Measurements from ENCODE around the gene NLRC5. TPM values are rescaled to one million over a fixed set of nuclear protein-coding genes. Genes with fewer than 3 reads are reported as not detected.
"Not testable (repeated sequence)": the region's sequence is repeated elsewhere in the genome, so short reads cannot be mapped to it uniquely, and the experiment has no call there.

The NLRC5 gene
- total RNA-seq, 1 donor from 2014 or later: 34.5 TPM

DNA sequence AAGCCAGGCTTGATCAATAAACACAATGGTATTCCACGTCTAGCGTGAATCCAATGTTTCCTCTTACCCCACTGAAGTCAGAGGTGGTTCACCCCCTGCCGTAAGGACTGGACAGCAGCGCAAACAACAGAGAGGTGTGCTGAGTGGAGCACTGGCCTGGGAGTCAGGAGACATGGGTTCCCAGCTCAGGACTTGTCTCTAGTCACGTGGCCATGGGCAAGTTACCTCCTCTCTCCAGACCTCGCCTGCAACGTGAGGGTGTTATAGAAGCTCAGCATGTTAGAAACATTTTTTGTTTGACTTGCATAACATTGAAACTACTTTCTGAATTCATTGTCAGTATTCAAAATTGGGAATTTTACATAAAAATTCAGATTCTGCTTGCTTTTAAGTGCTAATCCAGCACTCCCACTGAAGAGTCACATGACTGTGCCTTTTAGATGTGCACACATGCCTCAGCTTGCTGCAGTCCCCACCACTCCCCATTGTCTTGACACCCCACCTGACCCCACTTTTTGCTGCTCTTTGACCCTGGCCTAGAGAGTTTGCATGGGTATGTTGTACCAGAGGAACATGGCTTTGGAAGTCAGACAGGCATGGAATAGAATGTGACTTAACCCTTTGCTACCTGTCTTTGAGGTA, 94.2 kb downstream of the NLRC5 start:
- no peak for DNase-seq

DNA sequence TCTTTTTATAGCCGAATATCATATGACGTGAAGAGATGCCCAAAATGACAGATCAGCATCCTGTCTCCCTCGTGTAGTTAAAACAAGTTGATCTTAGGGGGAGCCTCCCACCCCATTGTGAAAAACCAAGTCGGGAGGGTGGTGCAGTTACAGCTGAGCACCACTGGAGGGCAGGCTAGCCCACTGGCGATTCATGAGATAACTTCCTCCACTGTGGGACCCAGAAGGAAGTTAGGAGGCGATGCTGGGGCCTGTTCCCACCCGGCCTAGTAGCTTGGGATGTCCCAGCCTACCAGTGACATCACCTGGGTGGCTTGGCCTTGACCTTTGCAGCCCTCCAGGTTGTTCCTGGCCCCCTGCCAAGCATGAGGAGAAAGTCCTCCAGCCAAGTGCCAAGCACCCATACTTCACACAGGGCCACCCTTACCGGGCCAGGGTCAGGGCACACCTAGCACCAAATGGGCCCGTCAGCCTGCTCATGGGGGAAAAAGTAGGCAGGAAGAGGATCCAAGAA, 95.0 kb downstream of the NLRC5 start:
- peak; percentile 87 for DNase-seq

DNA sequence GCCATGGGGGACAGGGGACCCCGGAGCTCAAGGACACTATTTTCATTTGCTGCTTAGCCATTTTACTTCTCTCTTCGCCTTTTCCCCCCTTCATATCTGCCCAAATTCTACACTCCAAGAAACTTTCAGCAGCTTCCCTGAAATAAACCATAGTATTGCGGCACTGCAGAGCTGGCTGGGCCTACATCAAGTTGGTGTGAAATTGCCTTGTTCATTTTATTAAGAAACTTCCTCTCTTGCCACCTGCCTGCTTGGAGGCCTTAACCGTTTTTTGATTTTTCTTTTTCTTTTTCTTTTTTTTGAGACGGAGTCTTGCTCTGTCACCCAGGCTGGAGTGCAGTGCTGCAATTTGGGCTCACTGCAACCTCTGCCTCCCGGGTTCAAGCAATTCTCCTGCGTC, 95.6 kb downstream of the NLRC5 start:
- no peak for DNase-seq

DNA sequence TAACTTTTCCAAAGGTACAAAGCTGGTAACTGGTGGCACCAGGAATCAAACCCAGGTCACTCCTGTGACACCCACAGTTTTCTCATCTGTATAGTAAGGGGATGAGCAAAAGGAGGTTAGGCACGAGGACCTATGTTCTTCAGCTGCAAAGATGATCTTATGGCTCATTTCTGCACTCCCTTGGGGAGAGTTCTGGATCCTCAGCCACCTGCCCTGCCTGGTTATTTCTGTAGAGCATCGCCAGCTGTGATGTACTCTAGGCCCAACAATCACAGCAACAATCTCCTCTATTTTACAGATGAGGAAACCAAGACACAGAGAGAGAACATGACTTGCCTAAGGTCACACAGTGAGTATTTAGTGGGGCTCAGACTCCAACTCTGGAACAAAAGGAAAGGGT, 97.6 kb downstream of the NLRC5 start:
- DNase-seq: no peak

DNA sequence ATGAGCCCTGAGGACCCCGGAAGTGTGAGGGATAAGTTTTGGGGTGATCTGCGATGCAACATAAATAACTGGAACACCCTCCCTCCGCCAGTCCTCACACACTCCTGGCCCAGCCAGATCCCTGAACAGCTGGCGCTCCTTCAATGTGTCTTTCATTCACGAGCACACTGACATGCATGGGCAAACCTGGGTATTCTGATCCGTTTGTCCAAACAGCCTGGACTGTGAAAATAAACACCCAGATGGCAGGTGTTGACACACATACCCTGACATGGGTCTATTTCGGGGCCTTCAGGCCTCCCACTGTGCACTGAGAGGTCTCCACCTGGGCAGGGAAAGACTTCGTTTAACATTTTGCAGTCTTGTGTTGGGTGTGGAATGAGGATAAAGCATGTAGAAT, 100.0 kb downstream of the NLRC5 start:
- no peak for DNase-seq

DNA sequence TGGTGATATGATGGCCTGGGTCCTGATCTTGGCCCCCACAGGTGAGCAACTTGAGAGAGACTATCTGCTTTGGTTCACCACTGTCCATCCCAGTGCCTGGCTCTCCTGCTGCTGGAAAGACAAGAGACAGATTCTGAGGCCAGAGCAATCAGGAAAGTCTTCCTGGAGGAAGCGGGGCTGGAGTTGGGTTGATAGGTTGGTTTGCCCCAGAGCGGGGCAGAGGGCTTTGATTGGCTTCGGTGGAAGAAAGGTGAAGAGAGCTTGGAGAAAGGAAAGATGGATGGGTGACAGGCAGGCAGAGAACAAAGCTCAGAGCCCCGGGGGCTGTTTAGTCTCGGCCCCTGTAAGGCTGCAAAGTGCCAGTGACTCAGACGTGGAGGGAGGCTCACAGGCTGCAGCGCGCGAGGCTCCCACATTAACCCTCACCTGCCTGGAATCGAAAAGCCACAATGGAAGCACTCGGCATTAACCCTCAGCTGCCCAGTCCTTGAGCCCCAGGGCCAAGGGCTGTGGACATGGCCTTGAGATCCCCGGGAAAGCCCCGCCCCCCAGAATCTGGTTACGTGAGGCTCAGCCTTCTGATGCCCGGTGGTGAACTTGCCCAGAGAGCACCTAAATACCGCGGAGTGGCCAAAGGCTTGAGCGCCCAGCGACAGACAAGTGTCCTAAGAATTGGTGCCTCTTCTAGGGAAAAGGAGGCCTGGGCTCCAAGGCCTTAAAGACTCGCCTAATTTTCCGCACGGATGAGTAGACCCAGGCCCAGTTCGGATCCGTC, 102.0 kb downstream of the NLRC5 start:
- peak; percentile 58 for DNase-seq

DNA sequence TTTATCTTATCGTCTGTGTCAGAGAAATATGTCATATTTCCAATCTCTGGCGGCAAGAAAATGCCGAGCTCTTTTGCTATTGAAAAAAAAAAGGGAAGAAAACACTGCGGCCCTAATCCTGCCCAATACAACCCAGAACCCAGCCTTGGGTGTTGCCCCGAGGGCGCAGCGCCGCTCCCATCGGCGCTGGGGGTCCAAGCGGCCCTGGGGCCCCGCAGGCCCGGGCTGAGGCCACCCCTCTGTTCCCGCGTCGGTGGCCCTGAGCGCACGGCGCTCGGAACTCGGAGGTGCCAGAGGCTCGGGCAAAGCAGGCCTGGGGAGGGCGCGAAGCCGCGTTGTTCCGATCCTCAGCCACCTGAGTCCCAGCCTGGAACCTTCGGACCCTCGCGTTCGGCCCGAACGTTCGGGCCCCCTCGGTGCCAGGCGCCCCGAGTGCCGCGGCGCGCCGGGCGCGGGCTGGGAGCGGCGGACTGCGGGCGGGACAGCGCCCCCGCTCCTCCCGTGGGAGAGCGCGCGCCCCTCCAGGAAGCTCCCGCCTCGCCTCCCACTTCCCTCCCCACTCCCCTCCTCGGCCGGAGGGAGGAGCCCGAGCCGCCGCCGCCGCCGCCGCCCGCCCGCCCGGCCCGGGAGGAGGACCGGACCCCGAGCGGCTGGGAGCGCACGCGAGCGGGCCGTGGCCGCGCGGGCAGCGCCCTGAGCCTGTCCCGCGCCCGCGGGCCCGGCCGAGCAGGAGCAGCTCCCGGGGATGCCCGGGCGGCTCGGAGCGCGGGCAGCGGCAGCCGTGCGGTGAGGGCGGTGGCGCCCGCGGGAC, 102.8 kb downstream of the NLRC5 start, which contains the start of gene CPNE2:
TSS of gene CPNE2 (plus strand) at position 609 of the 811 bp plus-strand sequence. CDS start 18,160 bp downstream, outside the sequence.
- peak; percentile 73 for DNase-seq

DNA sequence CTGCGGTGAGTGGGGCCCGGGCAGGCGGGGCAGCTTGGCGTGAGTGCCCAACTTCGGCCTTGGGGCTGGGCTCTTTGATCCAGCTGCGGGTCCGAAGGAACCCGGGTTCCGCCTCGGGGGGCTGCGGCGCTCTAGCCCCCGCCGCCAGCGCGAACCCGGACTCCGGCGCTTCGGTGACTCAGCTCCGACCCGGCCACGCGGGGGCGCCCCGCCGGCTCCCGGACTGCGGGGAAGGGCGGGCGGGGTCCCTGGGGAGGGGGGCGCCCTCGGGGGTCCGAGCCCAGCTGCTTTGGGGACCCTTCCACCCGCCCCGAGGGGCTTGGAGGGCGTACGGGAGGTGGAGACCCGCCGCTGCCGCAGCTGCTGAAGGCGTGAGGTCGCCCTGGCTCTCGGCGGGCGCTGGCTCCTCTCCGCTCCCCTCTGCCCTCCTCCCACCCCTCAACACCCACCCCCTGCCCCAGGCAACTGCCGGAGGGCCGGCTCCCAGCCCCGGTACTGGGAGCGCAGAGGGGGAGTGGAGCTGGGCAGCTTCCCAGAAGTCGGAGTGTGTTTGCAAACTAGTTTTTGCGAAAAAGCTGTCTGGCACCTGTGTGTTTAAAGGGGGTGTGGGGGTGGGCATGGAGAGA, 103.5 kb downstream of the NLRC5 start:
- peak; percentile 60 for DNase-seq

DNA sequence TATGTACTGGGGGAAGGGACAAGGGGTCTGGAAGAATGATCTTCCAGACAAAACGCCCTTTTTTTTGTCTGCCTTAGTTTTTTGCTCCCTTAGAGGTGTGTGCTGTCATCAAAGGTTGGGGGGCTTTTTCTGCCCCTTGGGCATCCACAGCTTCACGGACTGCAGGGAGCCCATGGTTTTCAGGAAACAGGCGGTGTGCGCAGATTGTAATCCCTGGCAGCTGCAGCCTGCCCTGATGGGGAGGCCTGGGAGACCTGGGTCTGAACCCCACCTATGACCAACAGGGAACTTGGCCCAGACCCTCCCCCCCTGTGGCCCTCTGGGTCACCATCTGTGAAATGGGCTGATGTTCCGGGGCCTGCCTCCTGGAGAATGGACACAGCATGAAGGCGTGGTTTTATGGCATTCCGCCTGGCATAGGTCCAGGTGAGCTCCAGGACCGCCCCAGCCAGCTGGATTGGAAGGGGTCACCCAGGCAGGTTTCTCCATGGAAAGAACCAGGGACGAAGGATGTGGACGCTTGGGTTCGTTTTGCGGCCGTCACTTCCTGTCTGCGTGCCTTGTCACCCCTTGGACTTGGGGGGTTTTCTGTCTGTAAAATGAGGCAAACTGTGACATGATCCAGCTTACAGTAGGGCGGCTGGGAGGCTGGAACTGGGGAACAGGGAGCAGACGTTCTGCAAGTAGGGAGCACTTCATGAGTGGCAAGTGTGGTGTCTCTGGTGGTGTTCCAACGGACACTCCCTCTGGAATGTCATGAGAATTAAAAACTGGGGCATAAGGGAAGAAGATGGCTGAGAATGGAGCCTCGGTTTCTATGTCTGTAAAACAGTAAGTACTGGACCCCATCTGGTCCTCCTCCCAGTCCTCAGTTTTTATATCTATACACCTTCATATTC, 104.6 kb downstream of the NLRC5 start:
- peak; percentile 47 for DNase-seq

DNA sequence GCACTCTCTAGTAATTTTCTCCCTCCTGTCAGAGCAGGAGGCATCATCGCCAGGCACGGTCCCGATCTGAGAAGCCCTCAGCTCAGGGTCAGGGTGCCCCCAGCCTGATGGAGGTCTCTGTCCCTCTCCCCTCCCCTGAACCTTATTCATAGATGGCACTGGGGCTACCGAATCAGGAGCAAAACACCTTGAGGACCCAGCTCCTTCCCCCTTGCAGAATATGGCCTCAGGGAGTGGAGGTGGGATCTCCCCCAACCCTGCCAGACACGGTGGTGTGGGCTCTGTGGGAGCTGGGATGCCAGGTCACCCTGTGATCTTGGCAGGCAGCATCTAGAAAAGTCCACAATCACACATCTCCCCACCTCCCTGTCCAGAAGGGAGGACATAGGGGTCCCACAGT, 105.6 kb downstream of the NLRC5 start:
- DNase-seq: no peak

DNA sequence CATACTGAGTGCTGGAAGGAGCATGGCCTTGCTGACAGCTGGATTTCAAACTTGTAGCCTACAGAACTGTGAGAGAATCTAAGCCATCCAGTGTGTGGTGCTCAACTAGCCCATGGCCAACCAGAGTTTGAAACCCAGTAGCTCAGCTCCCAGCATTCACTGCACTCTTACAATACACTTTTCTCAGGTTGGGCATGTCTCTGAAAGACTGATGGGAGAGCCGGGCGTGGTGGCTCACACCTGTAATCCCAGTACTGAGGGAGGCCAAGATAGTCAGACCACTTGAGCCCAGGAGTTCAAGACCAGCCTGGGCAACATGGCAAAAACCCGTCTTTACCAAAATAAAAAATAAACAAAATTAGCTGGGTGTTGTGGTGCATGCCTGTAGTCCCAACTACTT, 106.8 kb downstream of the NLRC5 start:
- DNase-seq: no peak

DNA sequence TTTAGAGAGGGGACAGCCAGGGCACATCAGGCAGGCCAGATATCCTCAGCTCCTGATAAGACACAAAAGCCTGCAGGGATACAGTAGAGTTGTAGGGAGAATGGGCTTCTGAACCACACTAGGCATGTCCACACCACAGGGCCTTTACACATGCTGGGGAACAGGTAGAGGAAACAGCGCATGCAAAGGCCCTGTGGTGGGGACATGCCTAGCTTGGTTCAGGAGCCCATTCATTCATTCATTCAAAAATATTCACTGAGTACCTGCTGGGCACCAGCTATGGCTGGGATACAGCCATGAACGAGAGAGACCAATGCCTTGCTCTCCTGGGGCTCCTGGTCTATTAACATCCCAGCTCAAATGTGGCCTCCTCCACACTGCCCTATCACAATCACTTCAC, 107.4 kb downstream of the NLRC5 start:
- DNase-seq: no peak

DNA sequence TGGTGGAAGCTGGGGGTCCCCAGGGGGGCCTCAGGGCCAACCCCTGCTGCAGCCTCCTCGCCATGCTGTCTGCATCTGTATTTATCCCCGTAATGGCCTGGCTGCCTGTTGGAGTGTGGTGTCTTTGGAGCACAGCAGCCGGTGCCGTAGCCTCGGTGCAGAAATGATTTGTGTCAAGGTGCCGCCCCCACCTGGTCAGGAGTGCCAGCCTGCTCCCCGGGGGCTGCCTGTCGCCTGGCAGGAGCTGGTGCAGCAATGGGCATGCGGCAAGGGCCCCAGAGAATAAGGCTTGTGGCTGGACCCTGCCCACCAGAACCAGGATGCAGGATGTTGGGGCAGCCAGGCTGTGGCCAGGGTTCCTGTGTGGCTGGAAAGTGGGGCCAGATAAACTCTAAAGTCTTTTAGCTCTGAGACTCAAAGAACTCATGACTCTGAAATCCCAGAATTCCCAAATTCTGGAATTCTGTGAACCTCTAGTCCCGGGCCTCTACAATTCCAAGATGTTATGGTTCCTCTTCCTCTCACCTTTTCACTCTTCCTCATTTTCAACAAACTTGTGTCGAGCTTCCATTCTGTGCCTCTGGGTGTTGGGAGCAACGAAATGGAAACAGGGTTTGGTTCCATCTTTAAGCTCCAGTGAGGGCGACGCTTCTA, 109.0 kb downstream of the NLRC5 start:
- no peak for DNase-seq

DNA sequence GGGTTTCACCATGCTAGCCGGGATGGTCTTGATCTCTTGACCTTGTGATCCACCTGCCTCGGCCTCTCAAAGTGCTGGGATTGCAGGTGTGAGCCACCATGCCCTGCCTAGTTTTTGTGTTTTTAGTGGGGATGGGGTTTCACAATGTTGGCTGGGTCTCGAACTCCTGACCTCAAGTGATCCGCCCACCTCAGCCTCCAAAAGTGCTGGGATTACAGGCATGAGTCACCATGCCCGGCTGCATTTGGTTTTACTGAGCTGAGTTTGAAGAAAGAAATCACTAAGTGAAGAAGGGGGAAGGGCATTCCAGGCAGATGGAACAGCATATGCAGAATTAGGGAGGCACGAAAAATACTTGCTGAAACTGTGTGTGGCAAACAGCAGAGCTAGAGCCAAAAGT, 110.6 kb downstream of the NLRC5 start:
- not testable (repeated sequence) for DNase-seq

DNA sequence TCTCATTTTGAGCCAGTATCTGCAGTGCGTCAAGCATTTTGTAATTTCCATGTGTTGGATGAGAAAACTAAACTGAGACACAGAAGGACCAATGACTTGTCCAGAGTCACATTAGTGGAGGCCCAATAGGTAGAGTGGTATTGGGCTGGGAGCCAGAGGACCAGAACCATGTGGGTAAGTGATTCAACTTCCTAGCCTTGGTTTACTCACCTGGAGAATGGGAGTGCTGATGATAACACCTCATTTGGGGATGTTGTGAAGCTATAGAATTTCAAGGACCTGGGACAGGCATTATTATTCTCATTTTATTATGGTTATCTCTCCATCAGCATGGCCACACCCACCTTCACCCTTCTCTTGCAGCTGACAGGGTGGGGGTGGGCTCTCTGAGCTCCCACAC, 111.1 kb downstream of the NLRC5 start:
- no peak for DNase-seq

DNA sequence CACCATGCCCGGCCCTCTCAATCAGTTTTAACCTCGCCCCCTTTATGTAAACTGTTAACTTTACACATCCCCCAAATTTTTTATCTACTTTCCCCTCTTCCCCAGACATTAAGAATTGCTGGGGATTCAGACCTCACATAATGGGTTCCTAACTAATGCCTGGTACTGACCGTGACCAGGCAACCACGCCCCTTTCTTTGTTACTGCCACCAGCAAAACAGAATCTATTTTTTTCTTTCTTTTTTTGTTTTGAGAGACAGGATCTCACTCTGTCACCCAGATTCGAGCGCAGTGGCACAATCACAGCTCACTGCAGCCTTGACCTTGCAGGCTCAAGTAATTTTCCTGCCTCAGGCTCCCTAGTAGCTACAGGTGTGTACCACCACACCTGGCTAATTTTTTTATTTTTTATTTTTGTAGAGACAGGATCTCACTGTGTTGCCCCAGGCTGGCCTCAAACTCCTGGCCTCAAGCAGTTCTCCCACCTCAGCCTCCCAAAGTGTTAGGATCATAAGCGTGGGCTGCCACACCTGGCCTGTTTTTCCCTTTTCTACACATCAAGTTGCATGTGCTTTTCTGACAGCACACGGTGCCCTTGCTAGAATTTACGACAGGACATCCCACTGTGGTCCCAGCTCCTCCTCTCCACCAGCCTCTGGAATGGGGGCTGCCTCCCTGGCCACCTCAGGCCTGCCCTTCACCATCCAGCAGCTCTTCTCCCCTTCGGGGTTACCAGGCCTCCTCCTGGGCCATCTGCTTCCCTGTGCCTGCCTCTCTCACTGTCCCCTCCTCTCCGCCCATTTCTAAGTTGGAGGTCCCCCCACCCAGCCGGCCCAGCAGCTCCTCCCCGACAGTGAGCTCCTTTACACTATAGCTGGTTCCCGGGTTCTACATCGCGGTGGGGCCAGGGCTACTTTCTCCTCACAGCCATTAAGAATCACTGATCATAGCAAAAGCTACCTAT, 113.8 kb downstream of the NLRC5 start:
- no peak for DNase-seq

DNA sequence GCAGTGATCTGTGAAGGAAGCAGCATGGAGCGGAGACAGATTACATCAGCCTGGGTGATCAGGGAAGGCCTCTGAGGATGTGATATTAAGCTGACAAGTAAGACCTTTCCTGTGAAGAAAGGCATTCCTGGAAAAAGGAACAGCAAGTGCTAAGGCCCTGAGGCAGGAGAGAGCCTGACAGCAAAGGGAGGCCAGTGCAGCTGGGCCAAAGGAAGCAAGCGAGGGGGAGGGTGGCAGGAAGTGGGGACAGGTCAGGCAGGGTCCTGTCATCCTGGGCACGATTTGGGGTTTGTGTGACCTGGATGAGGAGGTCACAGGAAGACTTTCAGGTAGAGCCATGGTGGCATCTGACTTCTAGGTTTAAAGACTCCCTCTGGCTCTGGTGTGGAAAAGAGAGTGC, 115.3 kb downstream of the NLRC5 start:
- no peak for DNase-seq

DNA sequence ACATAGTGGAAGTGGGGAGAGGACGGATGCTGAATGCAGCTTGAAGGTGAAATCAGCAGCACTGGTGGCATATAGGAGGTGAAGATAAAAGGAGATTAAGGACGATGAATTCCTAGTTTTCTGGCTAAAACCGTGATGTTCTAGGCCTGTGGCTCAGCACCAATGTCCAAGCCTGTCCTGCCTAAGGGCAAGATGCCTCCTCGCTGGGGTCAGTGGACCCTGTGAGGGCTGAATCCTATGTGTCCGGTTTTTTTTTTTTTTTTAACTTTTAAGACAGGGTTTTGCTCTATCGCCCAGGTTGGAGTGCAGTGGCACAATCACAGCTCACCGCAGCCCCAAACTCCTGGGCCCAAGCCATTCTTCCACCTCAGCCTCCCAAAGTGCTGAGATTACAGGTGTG, 115.8 kb downstream of the NLRC5 start:
- DNase-seq: no peak

DNA sequence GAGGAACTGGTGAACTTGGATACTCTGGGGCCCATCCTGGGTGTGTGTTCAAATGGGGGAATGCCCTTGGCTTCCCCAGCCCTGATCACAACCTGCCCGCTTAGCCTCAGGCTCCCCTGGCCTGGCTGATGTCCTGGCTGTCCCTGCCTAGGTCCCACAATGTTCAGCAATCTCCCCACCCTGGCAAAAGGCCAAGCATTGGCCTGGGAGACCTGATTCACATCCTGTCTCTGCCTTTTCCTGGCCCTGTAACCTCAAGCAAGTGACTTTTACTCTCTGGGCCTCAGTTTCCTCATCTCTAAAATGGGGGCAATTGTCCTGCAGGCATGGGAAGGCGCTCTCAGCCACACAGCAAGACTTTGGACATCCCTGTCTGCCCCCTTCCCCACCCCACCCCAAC, 117.4 kb downstream of the NLRC5 start:
- DNase-seq: peak; percentile 51
